SKM-1 treated with dmso at 0.1 percent for 144 hours (cell line): Measurements from ENCODE around the gene CRADD.

Experiments used
- DNase-seq: peaks from one replicate; lab custom pipeline; 2025; ENCODE audit not compliant: unreplicated experiment; lab: John Stamatoyannopoulos, UW

CRADD gene

DNA sequence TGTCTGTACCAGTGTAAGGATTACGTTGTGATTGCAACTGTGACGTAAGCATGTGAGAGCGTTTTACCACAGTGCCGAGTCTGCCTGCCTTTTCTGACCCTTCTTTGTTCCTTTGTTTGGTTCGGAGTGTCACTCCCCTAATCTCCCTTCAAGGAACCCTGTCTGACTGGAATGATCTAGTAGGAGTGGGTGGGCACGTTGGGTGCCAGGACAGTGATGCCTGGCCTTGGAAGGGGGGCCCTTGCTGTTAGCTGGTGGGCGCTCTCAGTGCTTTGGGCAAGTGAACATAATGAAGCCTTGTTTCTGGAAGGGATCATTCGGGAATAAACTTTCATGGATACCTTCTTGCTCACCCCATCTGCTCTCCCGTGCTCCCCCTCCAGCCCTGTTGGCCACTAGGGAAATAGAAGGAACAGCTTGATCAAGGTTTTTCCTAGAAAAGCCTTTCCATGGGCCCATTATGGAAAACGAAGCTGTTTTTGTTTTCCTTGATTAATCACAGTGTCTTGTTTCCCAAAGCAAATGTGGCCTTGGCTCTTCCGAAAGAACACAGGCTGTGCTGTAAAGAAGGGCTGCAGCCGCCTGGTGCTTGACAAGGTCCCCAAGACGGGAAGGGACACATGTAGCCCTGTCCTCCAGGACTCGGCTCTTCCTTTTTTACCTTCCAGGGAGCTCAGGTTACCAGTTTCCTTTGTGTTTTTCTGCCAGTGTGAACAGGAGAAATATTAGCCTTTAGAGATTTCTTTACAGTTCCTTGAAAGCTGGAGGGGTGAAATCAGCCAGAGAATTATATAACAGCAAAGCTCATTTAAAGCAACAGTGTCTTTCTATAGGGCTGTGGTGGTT, 215.5 kb downstream of the CRADD start:
- no peak for DNase-seq

GRCh38 chr12:93894391-93895088, 217.4 kb downstream of the CRADD start:
- no peak for DNase-seq

DNA sequence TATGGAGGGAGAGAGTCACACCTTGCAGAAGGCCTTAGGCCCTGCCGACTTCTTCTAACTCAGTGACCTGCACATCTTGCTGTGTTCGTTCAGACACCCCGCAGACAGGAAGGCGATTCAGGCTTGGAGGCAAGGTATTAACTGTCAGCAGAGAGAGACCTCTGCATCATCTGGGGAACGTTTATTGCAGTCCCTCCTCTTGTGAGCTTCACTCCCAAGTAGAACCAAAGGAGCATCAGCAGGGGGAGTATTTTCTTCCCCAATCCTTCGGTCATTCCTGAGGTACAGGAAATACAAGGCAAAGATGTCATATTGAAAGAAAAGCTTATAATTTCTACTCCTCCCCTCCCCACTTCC, 217.9 kb downstream of the CRADD start:
- DNase-seq, result no peak

- no peak for DNase-seq
Measured at GRCh38 chr12:93896427-93896826, 219.3 kb downstream of the CRADD start.

GRCh38 chr12:93896952-93897351, 219.8 kb downstream of the CRADD start:
- no peak for DNase-seq

GRCh38 chr12:93901739-93902138, 224.6 kb downstream of the CRADD start:
- no peak for DNase-seq

GRCh38 chr12:93902192-93902591, 225.0 kb downstream of the CRADD start:
- DNase-seq, result no peak

DNA sequence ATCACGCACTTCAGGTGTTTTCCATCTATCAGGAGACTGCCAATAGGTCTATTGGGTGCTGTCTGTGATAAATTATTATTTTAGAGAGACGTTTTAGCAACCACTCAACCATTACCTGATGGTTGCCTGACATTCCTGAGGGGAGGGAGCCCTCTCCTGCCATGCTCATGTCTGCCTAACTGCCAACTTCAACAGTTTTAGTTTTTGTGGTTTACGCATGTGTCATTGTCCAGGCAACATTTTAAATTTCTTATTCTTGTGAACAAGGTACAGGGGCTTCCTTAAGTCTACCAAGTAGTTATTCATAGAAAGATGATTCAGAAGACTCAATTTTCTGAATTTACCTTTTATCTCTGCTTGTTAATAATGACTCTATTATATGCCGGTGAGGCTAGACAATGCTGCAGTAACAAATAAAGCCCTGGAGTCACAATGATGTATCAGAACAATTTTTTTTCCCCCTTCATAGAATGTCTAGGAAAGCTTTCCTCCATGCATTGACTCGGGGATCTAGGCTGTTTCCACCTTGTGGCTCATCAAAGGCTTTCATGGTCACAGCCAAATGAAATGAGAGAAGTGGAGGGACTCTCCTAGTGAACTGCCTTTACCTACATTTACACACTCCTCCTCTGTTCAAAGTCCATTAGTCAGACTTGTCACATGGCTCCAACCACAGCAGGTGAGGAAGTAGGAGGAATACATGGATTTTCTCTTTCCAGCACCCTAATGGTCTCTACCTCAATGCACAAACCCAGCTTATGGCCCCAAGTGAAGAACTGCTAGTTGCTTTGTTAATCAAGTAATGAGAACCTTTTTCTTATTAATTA, 225.8 kb downstream of the CRADD start:
- no peak for DNase-seq

DNA sequence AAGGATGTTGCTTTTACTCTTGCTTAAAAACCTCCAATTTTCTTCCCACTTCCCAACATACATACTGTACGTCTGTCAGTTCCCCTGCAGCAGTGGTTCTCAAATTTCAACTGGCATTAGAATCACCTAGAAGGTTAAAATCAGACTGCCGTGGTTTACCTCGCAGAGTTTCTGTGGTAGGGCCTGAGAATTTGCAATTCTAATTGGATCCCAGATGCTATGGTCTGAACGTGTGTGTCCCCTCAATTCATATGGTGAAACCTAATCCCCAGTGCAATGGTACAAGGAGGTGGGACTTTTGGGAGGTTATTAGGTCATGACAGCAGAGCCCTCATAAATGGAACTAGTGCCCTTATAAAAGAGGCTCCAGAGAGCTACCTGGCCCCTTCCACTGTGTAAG, 226.9 kb downstream of the CRADD start:
- no peak for DNase-seq

DNA sequence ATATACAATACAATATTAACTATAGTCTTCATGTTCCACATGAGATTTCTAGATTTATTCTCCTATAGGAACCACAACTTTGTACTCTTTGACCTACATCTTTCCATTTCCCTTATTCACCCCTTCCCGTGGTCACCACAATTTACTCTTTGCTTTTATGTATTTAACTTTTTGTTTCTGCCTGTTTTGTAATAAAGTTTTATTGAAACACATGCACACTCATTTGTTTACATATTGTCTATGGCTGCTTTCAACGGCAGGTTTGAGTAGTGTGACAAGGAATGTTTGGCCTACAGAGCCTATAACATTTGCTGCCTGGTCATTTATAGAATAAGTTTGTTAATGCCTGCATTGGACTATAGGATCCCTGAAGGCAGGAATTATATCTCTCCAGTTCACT, 231.1 kb downstream of the CRADD start:
- DNase-seq, result no peak

DNA sequence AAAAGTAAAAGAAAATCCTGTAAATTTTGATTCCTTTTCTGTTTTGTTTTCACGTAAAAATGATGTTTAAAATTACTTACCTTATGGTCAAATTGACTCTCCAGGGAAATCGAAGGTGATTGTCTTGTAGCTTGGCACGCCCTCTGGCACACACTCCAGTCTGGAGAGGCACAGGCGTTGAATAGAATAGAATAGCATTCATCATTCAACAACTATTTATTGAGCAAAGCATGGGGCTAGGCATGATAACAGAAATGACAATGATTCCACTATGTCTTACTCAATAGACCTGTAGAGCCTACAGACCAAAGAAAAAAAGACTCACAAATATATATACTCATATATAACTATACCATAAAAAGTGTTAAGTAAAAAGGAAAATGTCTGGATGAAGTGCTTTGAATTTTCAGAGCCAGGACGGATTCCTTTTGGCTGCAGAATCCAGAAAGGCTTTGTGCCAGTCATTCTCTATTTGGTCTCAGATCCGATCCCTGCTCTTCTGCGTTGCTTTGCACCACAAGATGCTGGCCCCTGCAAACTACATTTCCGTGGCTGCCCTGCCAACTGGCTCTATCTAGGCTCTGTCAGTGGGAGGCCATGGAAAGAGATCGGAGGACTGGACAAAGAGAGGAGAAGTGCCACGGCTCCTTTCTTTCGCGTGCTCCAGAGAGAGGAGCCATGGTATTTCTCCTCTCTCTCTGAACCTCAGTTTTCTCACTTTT, 231.8 kb downstream of the CRADD start:
- no peak for DNase-seq

- no peak for DNase-seq
Measured at GRCh38 chr12:93911396-93911795, 234.2 kb downstream of the CRADD start.

DNA sequence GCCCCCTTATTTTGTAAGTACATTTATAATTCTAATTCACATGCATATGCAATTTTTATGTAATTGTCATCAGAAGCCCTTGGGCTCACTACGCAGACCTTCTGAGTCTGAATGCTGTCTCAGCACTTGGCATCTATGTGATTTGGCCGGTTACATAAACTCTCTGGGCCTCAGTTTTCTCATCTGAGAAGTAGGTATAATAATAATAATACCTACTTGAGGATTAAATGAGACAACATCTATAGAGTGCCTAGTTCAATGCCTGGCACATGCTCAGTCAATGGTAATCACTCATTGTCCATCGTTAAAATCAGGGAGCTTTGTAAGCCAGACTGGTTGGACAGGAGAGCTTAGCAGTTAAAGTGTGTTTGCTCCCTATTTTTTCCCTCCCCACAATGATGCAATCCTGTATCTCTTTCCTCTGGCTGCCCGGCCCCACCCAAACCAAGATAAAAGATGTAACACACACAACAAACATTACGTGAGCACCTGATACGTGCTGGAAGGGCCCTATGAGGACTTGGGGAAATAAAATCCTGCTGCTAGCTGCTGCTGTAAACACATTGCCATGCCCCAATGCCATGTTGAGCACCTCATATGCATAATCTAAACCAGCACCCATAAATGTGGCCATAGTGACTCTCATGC, 235.0 kb downstream of the CRADD start:
- DNase-seq, result no peak

- DNase-seq, result no peak
Measured at GRCh38 chr12:93913845-93914244, 236.7 kb downstream of the CRADD start.

DNA sequence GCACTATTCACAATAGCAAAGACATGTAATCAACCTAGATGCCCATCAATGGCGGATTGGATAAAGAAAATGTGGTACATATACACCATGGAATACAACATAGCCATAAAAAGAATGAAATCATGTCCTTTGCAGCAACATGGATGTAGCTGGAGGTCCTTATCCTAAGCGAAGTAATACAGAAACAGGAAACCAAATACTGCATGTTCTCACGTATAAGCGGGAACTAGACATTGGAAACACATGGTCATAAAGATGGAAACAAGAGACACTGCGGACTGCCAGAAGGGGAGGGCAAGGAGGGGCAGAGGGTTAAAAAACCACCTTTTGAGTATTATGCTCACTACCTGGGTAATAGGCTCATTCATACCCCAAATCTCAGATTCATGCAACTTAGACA, 237.1 kb downstream of the CRADD start:
- DNase-seq, result no peak

GRCh38 chr12:93915411-93915810, 238.2 kb downstream of the CRADD start:
- no peak for DNase-seq

DNA sequence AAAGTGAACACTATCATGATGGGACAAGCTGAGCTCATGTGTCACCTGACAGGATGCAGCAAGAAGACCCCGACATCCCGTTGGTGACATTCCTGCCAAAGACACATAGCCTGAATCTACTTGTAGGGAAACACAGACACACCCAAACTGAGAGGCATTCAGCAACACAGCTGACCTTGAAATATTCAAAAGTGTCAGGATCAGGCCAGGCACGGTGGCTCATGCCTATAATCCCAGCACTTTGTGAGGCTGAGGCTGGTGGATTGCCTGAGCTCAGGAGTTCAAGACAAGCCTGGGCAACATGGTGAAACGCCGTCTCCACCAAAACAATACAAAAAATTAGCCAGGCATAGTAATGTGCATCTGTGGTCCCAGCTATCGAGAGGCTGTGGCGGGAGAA, 239.2 kb downstream of the CRADD start:
- DNase-seq, result no peak

DNA sequence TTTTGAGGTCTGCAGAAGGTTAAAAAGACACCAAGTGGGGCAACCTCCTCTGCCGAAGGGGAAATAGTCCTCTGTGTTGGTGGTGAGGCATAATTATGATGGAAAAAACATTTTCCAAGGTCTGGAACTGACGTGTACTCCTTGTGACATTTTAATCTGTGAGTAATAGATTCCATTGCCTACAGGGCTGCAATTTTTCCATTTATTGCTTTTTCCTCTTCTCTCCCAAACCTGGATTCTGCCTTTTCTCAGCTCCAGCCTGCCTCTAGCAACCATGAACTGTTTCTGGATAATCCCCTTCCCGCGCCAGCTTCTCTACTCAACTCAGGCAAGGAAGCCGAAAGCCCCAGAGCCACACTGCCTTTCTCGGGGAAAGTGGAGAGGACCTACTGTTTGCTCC, 241.1 kb downstream of the CRADD start:
- no peak for DNase-seq

DNA sequence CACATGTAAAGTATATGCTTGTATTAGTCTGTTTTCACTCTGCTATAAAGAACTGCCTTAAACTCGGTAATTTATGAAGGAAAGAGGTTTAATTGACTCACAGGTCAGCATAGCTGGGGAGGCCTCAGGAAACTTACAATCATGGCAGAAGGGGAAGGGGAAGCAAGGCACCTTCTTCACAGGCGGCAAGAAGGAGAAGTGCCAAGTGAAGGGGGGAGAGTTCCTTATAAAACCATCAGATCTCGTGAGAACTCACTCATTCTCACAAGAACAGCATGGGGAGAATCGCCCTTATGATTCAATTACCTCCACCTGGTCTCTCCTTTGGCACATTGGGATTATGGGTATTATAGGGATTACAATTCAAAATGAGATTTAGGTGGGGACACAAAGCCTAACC, 241.7 kb downstream of the CRADD start:
- no peak for DNase-seq

- DNase-seq, result no peak
Measured at GRCh38 chr12:93921521-93921920, 244.3 kb downstream of the CRADD start.

DNA sequence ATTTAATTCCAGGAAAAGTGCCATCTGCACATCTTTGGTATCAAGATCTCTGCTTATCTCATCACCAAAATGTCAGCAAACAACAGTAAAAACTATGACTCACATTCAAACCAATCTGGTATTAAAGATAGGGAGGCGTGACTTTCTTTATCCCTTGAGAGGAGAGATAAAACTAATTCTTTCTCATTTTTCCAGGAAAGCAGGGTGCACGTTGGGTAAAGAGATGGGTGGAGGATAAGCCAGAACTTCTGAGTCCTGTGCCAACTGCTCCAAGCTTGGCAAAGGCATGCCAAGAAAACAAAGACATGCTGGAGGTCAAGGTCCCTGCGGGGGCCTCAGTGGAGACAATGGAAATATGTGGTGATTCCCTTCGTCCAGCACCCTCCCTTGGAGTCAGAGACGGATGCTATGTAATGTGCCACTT, 245.4 kb downstream of the CRADD start:
- DNase-seq, result no peak
